H9 (cell line): ENCODE data around the gene HCFC1. TPM values are rescaled to one million over a fixed set of nuclear protein-coding genes. Genes with fewer than 3 reads are reported as not detected.

Source experiments
- DNase-seq: peaks from one replicate; pipeline ENCODE4 v3.0.0-alpha.2; 2017
- H2AFZ ChIP-seq: one replicate; pipeline ENCODE4 v1.6.1; 2013; ENCODE audit warnings: mild to moderate bottlenecking, low read length, control low read depth, moderate library complexity
- H2AK5ac ChIP-seq: 2 replicates; pipeline ENCODE4 v1.6.1; 2013; ENCODE audit warnings: low read length, control low read depth, mixed read lengths; ENCODE audit not compliant: insufficient read length
- H2BK120ac ChIP-seq: one replicate; pipeline ENCODE4 v1.6.1; 2013; ENCODE audit warnings: low read depth, mild to moderate bottlenecking, low read length, control low read depth, inconsistent platforms; ENCODE audit not compliant: poor library complexity, severe bottlenecking
- H2BK12ac ChIP-seq: 2 replicates; pipeline ENCODE4 v1.6.1; 2013; ENCODE audit warnings: low read length, control low read depth, mixed read lengths, low read depth; ENCODE audit not compliant: insufficient read length
- H2BK15ac ChIP-seq: 2 replicates; pipeline ENCODE4 v1.6.1; 2013; ENCODE audit warnings: low read depth, low read length, control low read depth
- H2BK20ac ChIP-seq: one replicate; pipeline ENCODE4 v1.6.1; 2013; ENCODE audit warnings: low read depth, mild to moderate bottlenecking, low read length, control low read depth, inconsistent platforms; ENCODE audit not compliant: poor library complexity, severe bottlenecking
- H2BK5ac ChIP-seq: 2 replicates; pipeline ENCODE4 v1.6.1; 2013; ENCODE audit warnings: low read length, control low read depth, mixed read lengths; ENCODE audit not compliant: insufficient read length
- H3K14ac ChIP-seq: 2 replicates; pipeline ENCODE4 v1.6.1; 2013; ENCODE audit warnings: low read length, control low read depth; ENCODE audit not compliant: insufficient read depth
- H3K18ac ChIP-seq: 2 replicates; pipeline ENCODE4 v1.6.1; 2013; ENCODE audit warnings: low read depth, mild to moderate bottlenecking, mixed read lengths, low read length, control low read depth; ENCODE audit not compliant: insufficient read length
- H3K23ac ChIP-seq: 2 replicates; pipeline ENCODE4 v1.6.1; 2013; ENCODE audit warnings: low read length, control low read depth, mixed read lengths, low read depth; ENCODE audit not compliant: insufficient read length
- H3K23me2 ChIP-seq: 2 replicates; pipeline ENCODE4 v1.6.1; 2013; ENCODE audit warnings: low read depth, mild to moderate bottlenecking, mixed read lengths, low read length, control low read depth; ENCODE audit not compliant: insufficient read length, poor library complexity, severe bottlenecking
- H3K27ac ChIP-seq: 2 replicates; pipeline ENCODE4 v1.5.1; 2013; ENCODE audit warnings: low read length, control low read depth, mixed read lengths, low read depth; ENCODE audit not compliant: insufficient read length
- H3K27me3 ChIP-seq: 2 replicates; pipeline ENCODE4 v1.6.1; 2013; ENCODE audit warnings: low read length, control low read depth, inconsistent platforms; ENCODE audit not compliant: insufficient read depth
- H3K4ac ChIP-seq: 2 replicates; pipeline ENCODE4 v1.6.1; 2013; ENCODE audit warnings: low read depth, mild to moderate bottlenecking, control low read depth, inconsistent platforms, low read length, moderate library complexity
- H3K4me1 ChIP-seq: 2 replicates; pipeline ENCODE4 v1.6.1; 2013; ENCODE audit warnings: low read length, control low read depth, inconsistent platforms; ENCODE audit not compliant: insufficient read depth
- H3K4me2 ChIP-seq: 2 replicates; pipeline ENCODE4 v1.6.1; 2013; ENCODE audit warnings: low read length, control low read depth, mixed read lengths; ENCODE audit not compliant: insufficient read length, insufficient read depth
- H3K56ac ChIP-seq: 2 replicates; pipeline ENCODE4 v1.6.1; 2013; ENCODE audit warnings: low read depth, mild to moderate bottlenecking, mixed read lengths, low read length, control low read depth; ENCODE audit not compliant: insufficient read length
- H3K79me1 ChIP-seq: 2 replicates; pipeline ENCODE4 v1.6.1; 2013; ENCODE audit warnings: low read depth, mild to moderate bottlenecking, moderate library complexity, low read length, control low read depth, inconsistent platforms; ENCODE audit not compliant: insufficient read depth, poor library complexity, severe bottlenecking
- H3K79me2 ChIP-seq: 2 replicates; pipeline ENCODE4 v1.6.1; 2013; ENCODE audit warnings: low read length, control low read depth, inconsistent platforms; ENCODE audit not compliant: insufficient read depth
- H3K9ac ChIP-seq: 2 replicates; pipeline ENCODE4 v1.6.1; 2013; ENCODE audit warnings: low read length, control low read depth, mixed read lengths; ENCODE audit not compliant: insufficient read length; ENCODE audit errors: extremely low read depth
- H3K9me3 ChIP-seq: one replicate; pipeline ENCODE4 v1.6.1; 2013; ENCODE audit warnings: low read depth, low read length, inconsistent platforms; ENCODE audit not compliant: control insufficient read depth
- H3T11ph ChIP-seq: one replicate; pipeline ENCODE4 v1.6.1; 2013; ENCODE audit warnings: mild to moderate bottlenecking, low read length, control low read depth, inconsistent platforms
- H4K20me1 ChIP-seq: one replicate; pipeline ENCODE4 v1.6.1; 2013; ENCODE audit not compliant: control insufficient read depth, insufficient read length, insufficient read depth
- H4K5ac ChIP-seq: 2 replicates; pipeline ENCODE4 v1.6.1; 2013; ENCODE audit warnings: low read depth, mild to moderate bottlenecking, mixed read lengths, low read length, control low read depth; ENCODE audit not compliant: insufficient read length
- H4K8ac ChIP-seq: replicated peaks from 2 replicates; pipeline ENCODE4 v1.6.1; 2013; ENCODE audit warnings: low read length, control low read depth, mixed read lengths, low read depth; ENCODE audit not compliant: insufficient read length
- H4K91ac ChIP-seq: 2 replicates; pipeline ENCODE4 v1.6.1; 2013; ENCODE audit warnings: low read depth, mild to moderate bottlenecking, moderate library complexity, mixed read lengths, low read length, control low read depth; ENCODE audit not compliant: insufficient read length
- H3K27ac Mint-ChIP-seq, 3 experiments: 2 replicates in 2 of 3; 3 replicates in 1 of 3; pipeline ENCODE4 v1.8.0; 2020 to 2021; ENCODE audit warnings: mixed read lengths in 3 of 3, mild to moderate bottlenecking in 1 of 3, moderate library complexity in 1 of 3
- H3K27me3 Mint-ChIP-seq: 2 replicates; pipeline ENCODE4 v1.8.0; 2021; ENCODE audit warnings: low read depth, mild to moderate bottlenecking, moderate library complexity, mixed read lengths
- H3K36me3 Mint-ChIP-seq, 3 experiments: 2 replicates in 2 of 3; 3 replicates in 1 of 3; pipeline ENCODE4 v1.8.0; 2020 to 2021; ENCODE audit warnings: low read depth in 3 of 3, mixed read lengths in 3 of 3; ENCODE audit not compliant: insufficient read depth in 1 of 3
- H3K4me1 Mint-ChIP-seq, 2 experiments: 2 replicates each; pipeline ENCODE4 v1.8.0; 2020; ENCODE audit warnings: mixed read lengths in 2 of 2
- H3K4me3 Mint-ChIP-seq, 2 experiments: 2 replicates in 1 of 2; 3 replicates in 1 of 2; pipeline ENCODE4 v1.8.0; 2020 to 2021; ENCODE audit warnings: mild to moderate bottlenecking in 2 of 2, mixed read lengths in 2 of 2, moderate library complexity in 1 of 2
- H3K9me3 Mint-ChIP-seq, 2 experiments: 2 replicates in 1 of 2; 3 replicates in 1 of 2; pipeline ENCODE4 v1.8.0; 2020; ENCODE audit warnings: mild to moderate bottlenecking in 2 of 2, mixed read lengths in 2 of 2, moderate library complexity in 1 of 2
- WGBS: extraction: QIAGEN DNeasy Blood & Tissue Kit; methylation state at CpG from one replicate; pipeline ENCODE4 v1.1.7; 2013; ENCODE audit warnings: missing lambda C conversion rate, low lambda C conversion rate, mixed read lengths; ENCODE audit not compliant: insufficient read length; ENCODE audit errors: extremely low coverage; 5-methylcytosine and 5-hydroxymethylcytosine counted together
- total RNA-seq: library from RNA; stranded (reverse); gene quantifications from 2 replicates; pipeline ENCODE4 v1.2.1, GENCODE V29; 2021
- TF ChIP-seq, protein P1 (sequence below): fragments of 200-600 bp; sonication (generic); conservative IDR thresholded peaks from 3 replicates; pipeline ENCODE4 v1.8.0; 2021; ENCODE audit warnings: antibody characterized with exemption, mild to moderate bottlenecking

HCFC1 gene
- total RNA-seq, 1 experiment from 2014 or later: 144 TPM

DNA sequence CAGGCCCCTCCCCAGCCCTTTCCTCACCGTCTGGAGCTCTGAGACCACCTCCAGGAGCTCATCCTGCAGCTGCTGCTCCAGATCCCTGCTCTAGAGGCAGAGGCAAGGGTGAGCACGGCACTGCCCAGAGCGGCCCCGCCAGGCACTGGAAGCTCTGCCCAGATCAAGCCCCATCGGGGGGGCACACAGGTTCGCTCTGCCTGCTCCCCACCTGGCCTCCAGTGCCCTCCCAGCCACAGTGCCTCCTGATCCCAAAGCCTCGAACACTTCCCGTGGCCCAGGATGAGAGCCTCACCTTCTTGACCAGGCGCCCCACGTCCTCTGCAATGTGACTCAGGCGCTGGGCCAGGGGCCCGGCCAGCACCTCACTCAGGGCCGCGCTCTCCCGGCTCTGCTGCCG is 50.5 kb downstream of the HCFC1 start:
- H3K23me2 ChIP-seq: peaks cover 11% of the 10 kb centered on the region
- DNase-seq: no peak
- H4K20me1 ChIP-seq: no peaks in the 10 kb centered on the region
- no peak overlapping the region for H3T11ph ChIP-seq
- WGBS: no CpG with 5 or more reads among the region's 16 CpGs
- H3K9ac ChIP-seq: no peak overlapping the region
- no peak overlapping the region for H2BK20ac ChIP-seq
- H3K27ac Mint-ChIP-seq: no peak overlapping the region
- H3K18ac ChIP-seq: no peak overlapping the region
- no peak overlapping the region for H2BK15ac ChIP-seq
- no peaks in the 10 kb centered on the region for H3K27me3 ChIP-seq
- H3K27me3 Mint-ChIP-seq: no peaks in the 10 kb centered on the region; the same call in none of the 2 replicates
- H3K4ac ChIP-seq: no peak overlapping the region
- peaks cover 17 to 30% (median 20%) of the 10 kb centered on the region in 3 experiments for H3K36me3 Mint-ChIP-seq
- no peak overlapping the region for H2AFZ ChIP-seq
- no peak overlapping the region for H3K23ac ChIP-seq
- H3K14ac ChIP-seq: no peak overlapping the region
- H4K91ac ChIP-seq: no peak overlapping the region
- H3K9me3 Mint-ChIP-seq: peaks cover 62 to 75% of the 10 kb centered on the region in 2 experiments
- no peak overlapping the region for H2BK12ac ChIP-seq
- TF ChIP-seq, protein P1, sequence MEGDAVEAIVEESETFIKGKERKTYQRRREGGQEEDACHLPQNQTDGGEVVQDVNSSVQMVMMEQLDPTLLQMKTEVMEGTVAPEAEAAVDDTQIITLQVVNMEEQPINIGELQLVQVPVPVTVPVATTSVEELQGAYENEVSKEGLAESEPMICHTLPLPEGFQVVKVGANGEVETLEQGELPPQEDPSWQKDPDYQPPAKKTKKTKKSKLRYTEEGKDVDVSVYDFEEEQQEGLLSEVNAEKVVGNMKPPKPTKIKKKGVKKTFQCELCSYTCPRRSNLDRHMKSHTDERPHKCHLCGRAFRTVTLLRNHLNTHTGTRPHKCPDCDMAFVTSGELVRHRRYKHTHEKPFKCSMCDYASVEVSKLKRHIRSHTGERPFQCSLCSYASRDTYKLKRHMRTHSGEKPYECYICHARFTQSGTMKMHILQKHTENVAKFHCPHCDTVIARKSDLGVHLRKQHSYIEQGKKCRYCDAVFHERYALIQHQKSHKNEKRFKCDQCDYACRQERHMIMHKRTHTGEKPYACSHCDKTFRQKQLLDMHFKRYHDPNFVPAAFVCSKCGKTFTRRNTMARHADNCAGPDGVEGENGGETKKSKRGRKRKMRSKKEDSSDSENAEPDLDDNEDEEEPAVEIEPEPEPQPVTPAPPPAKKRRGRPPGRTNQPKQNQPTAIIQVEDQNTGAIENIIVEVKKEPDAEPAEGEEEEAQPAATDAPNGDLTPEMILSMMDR: no peak
- H3K4me1 Mint-ChIP-seq: peaks cover 11 to 13% of the 10 kb centered on the region in 2 experiments; a peak in 2 of 4 replicates
- H3K79me1 ChIP-seq: no peaks in the 10 kb centered on the region
- no peak overlapping the region for H2AK5ac ChIP-seq
- H3K56ac ChIP-seq: no peak overlapping the region
- H3K4me3 Mint-ChIP-seq: no peak overlapping the region
- H2BK5ac ChIP-seq: no peak overlapping the region
- peaks cover 20% of the 10 kb centered on the region for H3K9me3 ChIP-seq
- no peaks in the 10 kb centered on the region for H3K79me2 ChIP-seq
- no peak overlapping the region for H2BK120ac ChIP-seq
- H4K8ac ChIP-seq: no peak overlapping the region
- no peaks in the 10 kb centered on the region for H3K4me1 ChIP-seq
- no peak overlapping the region for H3K27ac ChIP-seq
- H4K5ac ChIP-seq: no peak overlapping the region
- H3K4me2 ChIP-seq: no peak overlapping the region
